Cardiac muscle cell (in vitro differentiated cells and primary cell): ENCODE results near the gene EPS8L2. TPM values are rescaled to one million over a fixed set of nuclear protein-coding genes. Genes with fewer than 3 reads are reported as not detected.

Experiments
- DNase-seq, 2 donors: peaks; one replicate each; pipeline versions ENCODE4 v3.0.0 to v3.0.0-alpha.2; 2010 to 2017; ENCODE audit warnings: low read depth in 1 of 2, low spot score in 1 of 2
- H3K27ac ChIP-seq: fragments of 200-600 bp; sonication (generic); 2 replicates; pipeline ENCODE4 v1.5.1; 2016
- H3K27me3 ChIP-seq: fragments of 200-600 bp; sonication (generic); 2 replicates; pipeline ENCODE4 v1.6.0; 2016; ENCODE audit warnings: control low read depth
- H3K36me3 ChIP-seq: fragments of 200-600 bp; sonication (generic); 2 replicates; pipeline ENCODE4 v1.5.1; 2016; ENCODE audit warnings: control low read depth
- H3K4me1 ChIP-seq: fragments of 200-600 bp; sonication (generic); 2 replicates; pipeline ENCODE4 v1.8.1; 2017; ENCODE audit warnings: low read depth, mild to moderate bottlenecking, mixed run types
- H3K4me3 ChIP-seq: fragments of 200-600 bp; sonication (generic); 2 replicates; pipeline ENCODE4 v1.5.1; 2016; ENCODE audit warnings: mild to moderate bottlenecking
- H3K9me3 ChIP-seq: fragments of 200-600 bp; sonication (generic); 2 replicates; pipeline ENCODE4 v1.5.1; 2017; ENCODE audit warnings: low read depth, mild to moderate bottlenecking, control low read depth
- polyA plus RNA-seq: library from polyadenylated mRNA; unstranded; fragments of >200 nt; fragmentation: Nextera tagmentation; extraction: Ambion mirVana; gene quantifications from 2 replicates; pipeline ENCODE4 v1.2.1, GENCODE V29; 2016
- total RNA-seq: library from RNA; depleted of rRNA; stranded (reverse); fragments of >200 nt; gene quantifications from 2 replicates; pipeline ENCODE4 v1.2.3, GENCODE V29; 2016
- TF ChIP-seq, protein P1 (sequence below): IDR thresholded peaks from 2 replicates; pipeline ENCODE4 v1.5.1; 2012; ENCODE audit warnings: low read depth, mild to moderate bottlenecking, low read length

EPS8L2 gene
- total and polyA plus RNA-seq, 2 experiments from 2014 or later = 22.6 to 25.7 TPM

DNA sequence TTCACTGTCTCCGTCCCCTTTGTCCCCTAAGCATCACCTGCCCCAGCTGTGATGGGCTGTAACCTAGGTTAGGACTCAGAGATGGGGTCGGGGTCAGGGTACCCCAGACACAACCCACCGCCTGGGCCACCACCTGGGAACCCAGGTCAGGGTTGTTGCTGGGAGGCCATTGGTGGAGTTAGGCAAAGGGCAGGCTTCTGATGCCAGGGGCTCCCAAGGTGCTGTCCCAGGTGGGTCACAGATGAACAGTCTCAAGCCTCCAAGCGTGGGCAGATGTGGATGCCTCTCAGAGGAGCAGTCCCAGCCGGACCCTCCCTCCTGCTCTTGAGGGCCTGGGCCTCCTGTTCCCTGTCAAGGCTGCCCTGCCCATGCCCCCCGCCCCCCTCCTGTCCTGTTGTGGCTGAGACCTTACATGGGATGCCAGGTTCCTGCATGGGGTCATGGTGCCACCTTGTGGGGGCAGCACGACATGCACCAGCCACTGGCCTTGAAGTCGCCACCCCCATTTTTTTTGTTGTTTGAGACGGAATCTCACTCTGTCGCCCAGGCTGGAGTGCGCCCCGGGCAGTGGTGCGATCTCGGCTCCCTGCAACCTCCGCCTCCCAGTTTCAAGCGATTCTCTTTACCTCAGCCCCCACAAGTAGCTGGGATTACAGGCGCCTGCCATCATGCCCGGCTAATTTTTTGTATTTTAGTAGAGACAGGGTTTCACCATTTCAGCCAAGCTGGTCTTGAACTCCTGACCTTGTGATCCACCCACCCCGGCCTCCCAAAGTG is 59.2 kb downstream of the EPS8L2 start:
- TF ChIP-seq, protein P1, sequence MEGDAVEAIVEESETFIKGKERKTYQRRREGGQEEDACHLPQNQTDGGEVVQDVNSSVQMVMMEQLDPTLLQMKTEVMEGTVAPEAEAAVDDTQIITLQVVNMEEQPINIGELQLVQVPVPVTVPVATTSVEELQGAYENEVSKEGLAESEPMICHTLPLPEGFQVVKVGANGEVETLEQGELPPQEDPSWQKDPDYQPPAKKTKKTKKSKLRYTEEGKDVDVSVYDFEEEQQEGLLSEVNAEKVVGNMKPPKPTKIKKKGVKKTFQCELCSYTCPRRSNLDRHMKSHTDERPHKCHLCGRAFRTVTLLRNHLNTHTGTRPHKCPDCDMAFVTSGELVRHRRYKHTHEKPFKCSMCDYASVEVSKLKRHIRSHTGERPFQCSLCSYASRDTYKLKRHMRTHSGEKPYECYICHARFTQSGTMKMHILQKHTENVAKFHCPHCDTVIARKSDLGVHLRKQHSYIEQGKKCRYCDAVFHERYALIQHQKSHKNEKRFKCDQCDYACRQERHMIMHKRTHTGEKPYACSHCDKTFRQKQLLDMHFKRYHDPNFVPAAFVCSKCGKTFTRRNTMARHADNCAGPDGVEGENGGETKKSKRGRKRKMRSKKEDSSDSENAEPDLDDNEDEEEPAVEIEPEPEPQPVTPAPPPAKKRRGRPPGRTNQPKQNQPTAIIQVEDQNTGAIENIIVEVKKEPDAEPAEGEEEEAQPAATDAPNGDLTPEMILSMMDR = peak; percentile 43
- H3K4me3 ChIP-seq = no peak overlapping the region
- peak; percentile 55 to 64 for DNase-seq
- H3K9me3 ChIP-seq = no peaks in the 10 kb centered on the region
- H3K27ac ChIP-seq = peak overlapping the region; percentile 22
- peaks cover 18% of the 10 kb centered on the region for H3K36me3 ChIP-seq
- no peaks in the 10 kb centered on the region for H3K4me1 ChIP-seq
- H3K27me3 ChIP-seq = no peaks in the 10 kb centered on the region

- H3K4me3 ChIP-seq = no peak overlapping the region
- H3K27me3 ChIP-seq = no peaks in the 10 kb centered on the region
- DNase-seq = no peak
- H3K4me1 ChIP-seq = no peaks in the 10 kb centered on the region
- peaks cover 18% of the 10 kb centered on the region for H3K36me3 ChIP-seq
- H3K9me3 ChIP-seq = no peaks in the 10 kb centered on the region
- peak overlapping the region; percentile 22 for H3K27ac ChIP-seq
- TF ChIP-seq, protein P1 = no peak
Measured at GRCh38 chr11:765802-766091, 59.7 kb downstream of the EPS8L2 start.

- no peak for DNase-seq
- TF ChIP-seq, protein P1 = no peak
- H3K4me1 ChIP-seq = no peaks in the 10 kb centered on the region
- H3K36me3 ChIP-seq = peaks cover 22% of the 10 kb centered on the region
- peak overlapping the region; percentile 22 for H3K27ac ChIP-seq
- no peaks in the 10 kb centered on the region for H3K27me3 ChIP-seq
- no peaks in the 10 kb centered on the region for H3K9me3 ChIP-seq
- no peak overlapping the region for H3K4me3 ChIP-seq
Measured at GRCh38 chr11:766106-766935, 60.3 kb downstream of the EPS8L2 start.

DNA sequence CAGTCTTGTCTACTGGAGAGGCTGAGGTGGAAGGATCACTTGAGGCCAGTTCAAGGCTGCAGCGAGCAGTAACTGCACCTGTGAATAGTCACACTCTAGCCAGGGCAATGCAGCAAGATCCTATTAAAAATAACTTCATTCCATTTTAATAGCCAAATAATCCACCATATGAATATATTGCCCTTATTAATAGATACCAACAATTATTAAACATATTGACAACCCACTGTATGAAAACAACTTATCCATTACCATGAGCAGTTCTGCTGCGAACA is 60.8 kb downstream of the EPS8L2 start:
- Histone ChIP-seq H3K4me1 (no peaks in the 10 kb centered on the region), H3K27ac (no peak overlapping the region), H3K9me3 (no peaks in the 10 kb centered on the region), H3K27me3 (no peaks in the 10 kb centered on the region), H3K36me3 (peaks cover 22% of the 10 kb centered on the region), H3K4me3 (no peak overlapping the region)
- DNase-seq = no peak
- TF ChIP-seq, protein P1 = no peak

GRCh38 chr11:767238-767637 is 61.2 kb downstream of the EPS8L2 start:
- peaks cover 20% of the 10 kb centered on the region for H3K36me3 ChIP-seq
- TF ChIP-seq, protein P1 = no peak
- H3K4me1 ChIP-seq = no peaks in the 10 kb centered on the region
- no peak overlapping the region for H3K4me3 ChIP-seq
- no peaks in the 10 kb centered on the region for H3K27me3 ChIP-seq
- DNase-seq = no peak
- H3K27ac ChIP-seq = no peak overlapping the region
- no peaks in the 10 kb centered on the region for H3K9me3 ChIP-seq
